NCI-H2029 (cell line): Measurements from ENCODE around the gene DOCK2.

ENCODE experiments used
- DNase-seq: peaks from one replicate; lab custom pipeline; 2025; lab: John Stamatoyannopoulos, UW

DOCK2 gene

GRCh38 chr5:170131235-170131634, 494.2 kb downstream of the DOCK2 start:
- DNase-seq = no peak

DNA sequence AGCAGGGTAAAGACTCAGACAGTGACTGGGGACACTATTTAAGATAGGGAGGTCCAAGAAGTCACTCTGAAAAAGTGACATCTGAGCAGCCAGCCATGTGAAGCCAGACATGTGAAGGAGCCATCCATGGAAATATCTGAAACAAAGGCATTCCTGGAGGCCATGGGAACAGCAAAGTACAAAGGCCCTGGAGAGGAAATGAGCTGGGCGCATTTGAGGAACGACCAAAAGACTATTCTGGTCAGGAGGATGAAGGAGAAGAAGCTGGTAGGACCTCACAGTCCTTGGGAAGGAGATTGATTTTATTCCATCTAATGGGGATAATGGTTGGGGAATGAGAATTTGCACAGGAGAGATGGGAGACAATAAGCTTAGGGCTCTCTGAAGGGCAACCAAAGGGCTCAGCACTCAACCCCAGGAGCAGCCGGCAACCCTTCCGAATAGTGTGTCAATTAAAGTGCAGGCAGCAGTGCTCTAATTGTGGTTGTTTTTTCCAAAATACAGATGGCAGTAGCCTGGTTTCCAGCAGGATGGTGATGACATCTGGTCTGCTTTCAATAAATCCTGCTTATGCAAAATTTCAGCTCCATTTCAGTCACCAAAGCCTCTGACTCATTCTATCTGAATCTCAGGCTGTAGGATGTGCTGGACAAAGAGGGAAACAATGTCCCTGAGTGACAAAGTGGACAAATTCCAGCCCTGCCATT, 495.3 kb downstream of the DOCK2 start:
- no peak for DNase-seq
